ENCODE measurements around the gene STYX. TPM values are rescaled to one million over a fixed set of nuclear protein-coding genes. Genes with fewer than 3 reads are reported as not detected.

Gene STYX
- total and polyA plus RNA-seq, 2 of the 8 experiments (the other 6 are each of a cell fraction or from before 2014, with no cell fraction given) = 8.3 to 29.0 TPM

- TF ChIP-seq NRF1 (IDR thresholded peaks at IDR 0.05; ENCODE audit: low read depth, low read length) (no peak), TBP (IDR thresholded peaks at IDR 0.05; ENCODE audit: low read depth, low read length) (peak; percentile 24; the same call in 1 of the 2 replicates), BCL11A (IDR thresholded peaks at IDR 0.05; ENCODE audit: low read depth in 2 of 2, low read length in 2 of 2) (no peak), YY1 (IDR thresholded peaks at IDR 0.05; ENCODE audit: low read depth, low read length) (peak; percentile 63; the same call in 1 of the 2 replicates), E2F6 (IDR thresholded peaks at IDR 0.05) (peak; percentile 42; the same call in 1 of the 2 replicates)
These were observed 35.0 kb upstream of the STYX start (continued) for GRCh38 chr14:52694761-52695480.

All from H1 (cell line).